ENCODE results near the gene MSI2.

The MSI2 gene

DNA sequence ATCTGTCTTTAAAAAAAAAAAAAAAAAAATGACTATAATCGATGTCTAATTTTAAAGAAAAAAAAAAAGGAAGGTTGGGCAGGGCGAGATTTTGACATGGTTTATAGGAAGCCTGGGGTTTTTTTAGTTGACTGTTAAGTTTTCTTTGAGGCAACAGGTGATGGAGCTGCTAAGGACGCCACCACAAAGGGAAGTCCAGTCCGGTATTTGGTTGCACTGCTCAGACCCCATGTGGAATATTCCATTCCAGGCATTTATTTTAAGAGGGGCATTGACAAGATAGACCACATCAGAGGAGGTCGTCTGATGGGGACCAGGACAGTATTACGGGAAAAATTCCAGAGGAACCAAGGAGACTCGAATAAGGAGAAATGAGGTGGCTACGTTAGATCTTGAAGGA, 320.4 kb downstream of the MSI2 start:
- no peak overlapping the region for H2AK5ac ChIP-seq (ENCODE audit: low read length)

GRCh38 chr17:57577751-57578607, 321.7 kb downstream of the MSI2 start:
- no peak overlapping the region for H3K4ac ChIP-seq (ENCODE audit: low read depth, low read length)
- no peak overlapping the region for H3K27ac ChIP-seq (ENCODE audit: low read depth, low read length)
- no peaks in the 10 kb centered on the region for H3K36me3 ChIP-seq (ENCODE audit: control insufficient read depth in 1 of 2, insufficient read depth in 2 of 2, low read length in 2 of 2)
- peak in 1 of 2 donors; percentile 66 for DNase-seq
- H3K14ac ChIP-seq (ENCODE audit: low read length): no peak overlapping the region
- no peak overlapping the region for H3K18ac ChIP-seq (ENCODE audit: low read length)
- peak overlapping the region; percentile 4 for H3K4me2 ChIP-seq (ENCODE audit: low read length)
- peaks cover 3% of the 10 kb centered on the region for H3K79me1 ChIP-seq (ENCODE audit: low read length)
- H3K27me3 ChIP-seq (ENCODE audit: insufficient read depth, low read length): no peaks in the 10 kb centered on the region
- peaks cover 6 to 14% of the 10 kb centered on the region in 2 experiments for H3K4me1 ChIP-seq (ENCODE audit: control insufficient read depth in 1 of 2, insufficient read depth in 2 of 2, low read length in 2 of 2)
- no peak overlapping the region for H3K9ac ChIP-seq (ENCODE audit: low read length)
- H4K8ac ChIP-seq (ENCODE audit: low read depth, low read length): peak overlapping the region; percentile 48
- no CpG with 5 or more reads among the region's 17 CpGs for WGBS (ENCODE audit: extremely low coverage, insufficient coverage, insufficient read length)
- no peaks in the 10 kb centered on the region for H3K79me2 ChIP-seq (ENCODE audit: control insufficient read depth, insufficient read depth, low read length, poor library complexity)
- H2AK5ac ChIP-seq (ENCODE audit: low read length): no peak overlapping the region
- H3K23ac ChIP-seq (ENCODE audit: low read length): no peak overlapping the region
- no peak overlapping the region for H2BK5ac ChIP-seq (ENCODE audit: low read depth, low read length, poor library complexity)
- no peak overlapping the region for H2BK120ac ChIP-seq (ENCODE audit: insufficient read depth, low read length, poor library complexity)
- no peaks in the 10 kb centered on the region for H3K9me3 ChIP-seq (ENCODE audit: insufficient read depth, low read depth, low read length)
- no peak overlapping the region for H2AFZ ChIP-seq (ENCODE audit: insufficient read depth, low read length, poor library complexity)
- no peak overlapping the region for H3K4me3 ChIP-seq (ENCODE audit: low read depth, low read length)
- no peak overlapping the region for H4K91ac ChIP-seq (ENCODE audit: low read depth, low read length)
- no peak overlapping the region for H4K12ac ChIP-seq (ENCODE audit: low read depth, low read length)
- peak overlapping the region; percentile 15 for H2BK12ac ChIP-seq (ENCODE audit: low read length)

More for the DNA sequence above, 320.4 kb downstream of the MSI2 start:
- H3K4ac ChIP-seq (ENCODE audit: low read depth, low read length): no peak overlapping the region
- H3K4me2 ChIP-seq (ENCODE audit: low read length): no peak overlapping the region
- no peak overlapping the region for H4K91ac ChIP-seq (ENCODE audit: low read depth, low read length)
- H3K9me3 ChIP-seq (ENCODE audit: insufficient read depth, low read depth, low read length): no peaks in the 10 kb centered on the region
- no peaks in the 10 kb centered on the region for H3K27me3 ChIP-seq (ENCODE audit: insufficient read depth, low read length)
- DNase-seq: no peak
- H3K14ac ChIP-seq (ENCODE audit: low read length): no peak overlapping the region
- no peak overlapping the region for H4K8ac ChIP-seq (ENCODE audit: low read depth, low read length)
- H3K27ac ChIP-seq (ENCODE audit: low read depth, low read length): no peak overlapping the region
- no peak overlapping the region for H3K23ac ChIP-seq (ENCODE audit: low read length)
- no peak overlapping the region for H2BK12ac ChIP-seq (ENCODE audit: low read length)
- no peak overlapping the region for H3K4me3 ChIP-seq (ENCODE audit: low read depth, low read length)
- peaks cover 3% of the 10 kb centered on the region for H3K79me1 ChIP-seq (ENCODE audit: low read length)
- no peak overlapping the region for H2BK120ac ChIP-seq (ENCODE audit: insufficient read depth, low read length, poor library complexity)
- no peak overlapping the region for H2AFZ ChIP-seq (ENCODE audit: insufficient read depth, low read length, poor library complexity)
- WGBS (ENCODE audit: extremely low coverage, insufficient coverage, insufficient read length): no CpG with 5 or more reads among the region's 8 CpGs
- H3K36me3 ChIP-seq (ENCODE audit: control insufficient read depth in 1 of 2, insufficient read depth in 2 of 2, low read length in 2 of 2): peaks cover 0 to 2% of the 10 kb centered on the region in 2 experiments
- H2BK5ac ChIP-seq (ENCODE audit: low read depth, low read length, poor library complexity): no peak overlapping the region
- no peak overlapping the region for H4K12ac ChIP-seq (ENCODE audit: low read depth, low read length)
- no peak overlapping the region for H3K18ac ChIP-seq (ENCODE audit: low read length)
- H3K9ac ChIP-seq (ENCODE audit: low read length): no peak overlapping the region
- H3K4me1 ChIP-seq (ENCODE audit: control insufficient read depth in 1 of 2, insufficient read depth in 2 of 2, low read length in 2 of 2): peaks cover 6 to 12% of the 10 kb centered on the region in 2 experiments
- no peaks in the 10 kb centered on the region for H3K79me2 ChIP-seq (ENCODE audit: control insufficient read depth, insufficient read depth, low read length, poor library complexity)

GRCh38 chr17:57578608-57579225, 322.4 kb downstream of the MSI2 start:
- Histone ChIP-seq H3K27me3 (ENCODE audit: insufficient read depth, low read length) (no peaks in the 10 kb centered on the region), H4K8ac (ENCODE audit: low read depth, low read length) (no peak overlapping the region), H3K4me3 (ENCODE audit: low read depth, low read length) (no peak overlapping the region), H2AK5ac (ENCODE audit: low read length) (no peak overlapping the region), H3K79me2 (ENCODE audit: control insufficient read depth, insufficient read depth, low read length, poor library complexity) (no peaks in the 10 kb centered on the region), H3K4me1 (ENCODE audit: control insufficient read depth in 1 of 2, insufficient read depth in 2 of 2, low read length in 2 of 2) (peaks cover 8 to 14% of the 10 kb centered on the region in 2 experiments), H2BK5ac (ENCODE audit: low read depth, low read length, poor library complexity) (no peak overlapping the region), H3K79me1 (ENCODE audit: low read length) (peaks cover 3% of the 10 kb centered on the region), H3K4me2 (ENCODE audit: low read length) (no peak overlapping the region), H4K12ac (ENCODE audit: low read depth, low read length) (no peak overlapping the region), H2BK120ac (ENCODE audit: insufficient read depth, low read length, poor library complexity) (no peak overlapping the region), H2BK12ac (ENCODE audit: low read length) (no peak overlapping the region), H3K4ac (ENCODE audit: low read depth, low read length) (no peak overlapping the region), H3K27ac (ENCODE audit: low read depth, low read length) (no peak overlapping the region), H3K9me3 (ENCODE audit: insufficient read depth, low read depth, low read length) (no peaks in the 10 kb centered on the region), H3K18ac (ENCODE audit: low read length) (no peak overlapping the region), H3K9ac (ENCODE audit: low read length) (no peak overlapping the region), H2AFZ (ENCODE audit: insufficient read depth, low read length, poor library complexity) (no peak overlapping the region), H4K91ac (ENCODE audit: low read depth, low read length) (no peak overlapping the region), H3K23ac (ENCODE audit: low read length) (no peak overlapping the region), H3K36me3 (ENCODE audit: control insufficient read depth in 1 of 2, insufficient read depth in 2 of 2, low read length in 2 of 2) (no peaks in the 10 kb centered on the region), H3K14ac (ENCODE audit: low read length) (no peak overlapping the region)
- DNase-seq: no peak
- no CpG with 5 or more reads among the region's 5 CpGs for WGBS (ENCODE audit: extremely low coverage, insufficient coverage, insufficient read length)

DNA sequence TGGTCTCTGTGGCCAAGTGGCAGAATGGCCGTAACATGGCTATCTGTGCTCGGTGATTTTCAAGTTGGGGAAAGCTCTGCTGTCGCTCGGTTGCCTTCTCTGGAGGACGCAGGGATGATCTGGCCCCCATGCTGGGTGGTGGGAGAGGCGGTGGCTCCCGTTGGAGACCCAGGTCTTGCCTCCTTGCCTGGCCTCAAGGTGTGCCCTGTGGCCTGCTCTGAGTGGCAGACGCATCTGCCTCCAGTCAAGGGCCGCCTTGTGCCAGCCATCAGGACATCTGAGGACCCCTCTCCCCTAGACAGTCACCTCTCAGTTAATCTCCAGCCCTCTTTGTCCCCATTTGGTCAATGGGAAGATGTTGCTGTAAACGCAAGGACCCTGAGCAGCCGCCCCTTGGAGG, 322.9 kb downstream of the MSI2 start:
- no peak overlapping the region for H2BK120ac ChIP-seq (ENCODE audit: insufficient read depth, low read length, poor library complexity)
- no CpG with 5 or more reads among the region's 11 CpGs for WGBS (ENCODE audit: extremely low coverage, insufficient coverage, insufficient read length)
- H3K23ac ChIP-seq (ENCODE audit: low read length): no peak overlapping the region
- H3K4me3 ChIP-seq (ENCODE audit: low read depth, low read length): no peak overlapping the region
- H4K12ac ChIP-seq (ENCODE audit: low read depth, low read length): no peak overlapping the region
- H2BK5ac ChIP-seq (ENCODE audit: low read depth, low read length, poor library complexity): no peak overlapping the region
- no peak overlapping the region for H3K18ac ChIP-seq (ENCODE audit: low read length)
- H3K27ac ChIP-seq (ENCODE audit: low read depth, low read length): no peak overlapping the region
- H2AK5ac ChIP-seq (ENCODE audit: low read length): no peak overlapping the region
- no peak overlapping the region for H2AFZ ChIP-seq (ENCODE audit: insufficient read depth, low read length, poor library complexity)
- H3K79me1 ChIP-seq (ENCODE audit: low read length): peaks cover 3% of the 10 kb centered on the region
- H3K79me2 ChIP-seq (ENCODE audit: control insufficient read depth, insufficient read depth, low read length, poor library complexity): no peaks in the 10 kb centered on the region
- no peaks in the 10 kb centered on the region for H3K9me3 ChIP-seq (ENCODE audit: insufficient read depth, low read depth, low read length)
- no peak overlapping the region for H2BK12ac ChIP-seq (ENCODE audit: low read length)
- no peak overlapping the region for H4K91ac ChIP-seq (ENCODE audit: low read depth, low read length)
- no peak overlapping the region for H3K4ac ChIP-seq (ENCODE audit: low read depth, low read length)
- DNase-seq: no peak
- no peaks in the 10 kb centered on the region for H3K36me3 ChIP-seq (ENCODE audit: control insufficient read depth in 1 of 2, insufficient read depth in 2 of 2, low read length in 2 of 2)
- H3K14ac ChIP-seq (ENCODE audit: low read length): no peak overlapping the region
- no peaks in the 10 kb centered on the region for H3K27me3 ChIP-seq (ENCODE audit: insufficient read depth, low read length)
- H3K9ac ChIP-seq (ENCODE audit: low read length): no peak overlapping the region
- no peak overlapping the region for H3K4me2 ChIP-seq (ENCODE audit: low read length)
- no peak overlapping the region for H4K8ac ChIP-seq (ENCODE audit: low read depth, low read length)
- H3K4me1 ChIP-seq (ENCODE audit: control insufficient read depth in 1 of 2, insufficient read depth in 2 of 2, low read length in 2 of 2): peaks cover 8 to 14% of the 10 kb centered on the region in 2 experiments
